T-helper 1 cell treated with Interleukin-12 subunit alpha and Interleukin-12 subunit beta and Interleukin-4 antibody, amounts not matched to agents 30 μg/mL and 1 μg/mL, for 36 hours (primary cell): ENCODE measurements around the gene LDLRAD3.

ENCODE experiments used
- H3K27ac Mint-ChIP-seq: one replicate; pipeline ENCODE4 v1.8.0; 2021; ENCODE audit warnings: mild to moderate bottlenecking, mixed read lengths
- H3K27me3 Mint-ChIP-seq: one replicate; pipeline ENCODE4 v1.8.0; 2021; ENCODE audit warnings: low read depth, mixed read lengths
- H3K36me3 Mint-ChIP-seq: one replicate; pipeline ENCODE4 v1.8.0; 2021; ENCODE audit warnings: low read depth, mixed read lengths
- H3K4me1 Mint-ChIP-seq: one replicate; pipeline ENCODE4 v1.8.0; 2021; ENCODE audit warnings: low read depth, mixed read lengths
- H3K4me3 Mint-ChIP-seq: one replicate; pipeline ENCODE4 v1.8.0; 2021; ENCODE audit warnings: mild to moderate bottlenecking, moderate library complexity, mixed read lengths
- H3K9me3 Mint-ChIP-seq: one replicate; pipeline ENCODE4 v1.8.0; 2021; ENCODE audit warnings: mixed read lengths

Gene LDLRAD3

DNA sequence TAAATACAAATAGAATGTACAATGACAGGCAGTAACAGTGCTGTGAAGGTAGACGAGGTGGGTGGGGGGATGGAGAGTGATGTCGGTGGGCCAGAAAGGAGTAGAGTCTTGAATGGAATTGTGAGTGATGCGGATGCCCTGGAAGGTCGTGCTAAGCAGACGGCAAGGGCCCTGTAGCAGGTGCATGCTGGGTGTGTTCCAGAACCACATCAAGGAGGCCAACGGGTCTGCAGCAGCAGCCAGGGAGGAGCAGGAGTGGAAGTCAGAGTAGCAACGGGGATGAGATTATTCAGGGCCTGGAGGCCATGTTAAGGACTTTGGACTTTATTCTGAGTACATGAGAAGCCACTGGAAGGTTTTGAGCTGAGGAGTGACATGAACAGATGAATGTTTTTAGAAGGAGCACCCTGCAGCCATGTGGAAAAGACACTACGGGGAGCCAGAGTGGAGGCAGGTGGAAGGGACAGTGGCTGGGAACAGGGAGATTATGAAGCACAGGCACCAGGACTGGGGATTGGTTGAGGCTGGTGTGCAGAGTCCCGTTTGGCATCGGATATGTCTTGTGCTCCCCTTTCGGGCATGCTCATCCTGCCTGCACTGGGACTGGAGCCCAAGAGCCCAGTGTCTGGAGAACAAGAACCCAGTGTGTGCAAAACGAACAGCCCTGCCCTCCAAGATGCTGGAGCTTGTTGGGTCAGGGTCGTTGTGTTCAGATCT lies 271.3 kb downstream of the LDLRAD3 start:
- H3K27me3 Mint-ChIP-seq = peaks cover 8% of the 10 kb centered on the region
- no peak overlapping the region for H3K4me3 Mint-ChIP-seq
- no peak overlapping the region for H3K27ac Mint-ChIP-seq
- H3K4me1 Mint-ChIP-seq = no peaks in the 10 kb centered on the region
- no peaks in the 10 kb centered on the region for H3K36me3 Mint-ChIP-seq
- peaks cover 10% of the 10 kb centered on the region for H3K9me3 Mint-ChIP-seq

GRCh38 chr11:36215693-36216060 lies 271.8 kb downstream of the LDLRAD3 start:
- Mint-ChIP-seq H3K4me3 (no peak overlapping the region), H3K27me3 (peaks cover 6% of the 10 kb centered on the region), H3K4me1 (no peaks in the 10 kb centered on the region), H3K9me3 (peaks cover 14% of the 10 kb centered on the region), H3K36me3 (no peaks in the 10 kb centered on the region), H3K27ac (no peak overlapping the region)

DNA sequence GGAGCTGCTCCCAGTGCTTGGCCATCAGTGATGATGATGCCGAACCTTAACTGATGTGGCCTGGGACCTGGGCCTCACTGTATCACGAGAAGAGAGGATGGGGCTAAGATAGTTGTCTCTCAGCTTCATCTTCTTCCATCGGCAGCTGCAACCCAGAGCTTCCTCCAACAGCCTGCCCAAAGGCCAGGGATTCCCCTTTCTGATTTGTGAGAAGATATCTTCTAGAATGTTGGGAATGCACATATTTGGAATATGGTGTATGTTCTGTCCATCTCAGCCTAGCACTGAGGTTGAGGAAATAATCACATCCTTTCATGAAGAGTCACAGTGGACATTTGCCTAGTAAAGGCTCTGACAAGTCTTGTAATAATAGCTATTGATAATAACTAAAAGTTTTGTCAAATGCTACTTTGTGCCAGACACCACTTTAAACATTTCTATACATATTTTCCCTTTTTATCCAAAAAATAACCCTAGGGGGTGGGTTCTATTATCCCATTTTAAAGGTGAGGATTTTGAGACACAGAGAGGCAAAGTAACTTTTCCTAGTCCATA lies 272.3 kb downstream of the LDLRAD3 start:
- no peaks in the 10 kb centered on the region for H3K4me1 Mint-ChIP-seq
- H3K4me3 Mint-ChIP-seq = no peak overlapping the region
- no peak overlapping the region for H3K27ac Mint-ChIP-seq
- H3K27me3 Mint-ChIP-seq = peaks cover 6% of the 10 kb centered on the region
- H3K9me3 Mint-ChIP-seq = peaks cover 14% of the 10 kb centered on the region
- no peaks in the 10 kb centered on the region for H3K36me3 Mint-ChIP-seq

- no peaks in the 10 kb centered on the region for H3K4me1 Mint-ChIP-seq
- no peaks in the 10 kb centered on the region for H3K36me3 Mint-ChIP-seq
- no peak overlapping the region for H3K4me3 Mint-ChIP-seq
- H3K9me3 Mint-ChIP-seq = peaks cover 14% of the 10 kb centered on the region
- H3K27ac Mint-ChIP-seq = no peak overlapping the region
- H3K27me3 Mint-ChIP-seq = peaks cover 6% of the 10 kb centered on the region
Observed at GRCh38 chr11:36218283-36218921, 274.5 kb downstream of the LDLRAD3 start.

DNA sequence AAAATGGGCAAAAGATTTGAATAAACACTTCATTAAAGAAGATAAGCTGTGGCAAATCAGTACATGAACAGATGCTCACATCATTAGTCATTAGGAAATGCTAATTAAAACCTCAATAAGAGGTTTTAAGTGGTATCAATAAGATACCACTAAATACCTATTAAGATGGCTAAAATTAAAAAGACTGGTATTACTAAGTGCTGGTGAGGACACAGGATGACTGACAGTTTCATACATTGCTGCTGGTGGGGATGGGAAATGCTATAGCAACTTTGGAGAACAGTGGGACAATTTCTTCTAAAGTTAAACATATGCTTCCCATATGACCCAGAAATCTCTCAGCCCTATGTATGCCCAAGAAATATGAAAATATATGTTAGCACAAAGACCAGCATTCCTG lies 276.1 kb downstream of the LDLRAD3 start:
- Mint-ChIP-seq H3K9me3 (peaks cover 14% of the 10 kb centered on the region), H3K4me1 (no peaks in the 10 kb centered on the region), H3K4me3 (no peak overlapping the region), H3K27ac (no peak overlapping the region), H3K36me3 (no peaks in the 10 kb centered on the region), H3K27me3 (peaks cover 1% of the 10 kb centered on the region)

DNA sequence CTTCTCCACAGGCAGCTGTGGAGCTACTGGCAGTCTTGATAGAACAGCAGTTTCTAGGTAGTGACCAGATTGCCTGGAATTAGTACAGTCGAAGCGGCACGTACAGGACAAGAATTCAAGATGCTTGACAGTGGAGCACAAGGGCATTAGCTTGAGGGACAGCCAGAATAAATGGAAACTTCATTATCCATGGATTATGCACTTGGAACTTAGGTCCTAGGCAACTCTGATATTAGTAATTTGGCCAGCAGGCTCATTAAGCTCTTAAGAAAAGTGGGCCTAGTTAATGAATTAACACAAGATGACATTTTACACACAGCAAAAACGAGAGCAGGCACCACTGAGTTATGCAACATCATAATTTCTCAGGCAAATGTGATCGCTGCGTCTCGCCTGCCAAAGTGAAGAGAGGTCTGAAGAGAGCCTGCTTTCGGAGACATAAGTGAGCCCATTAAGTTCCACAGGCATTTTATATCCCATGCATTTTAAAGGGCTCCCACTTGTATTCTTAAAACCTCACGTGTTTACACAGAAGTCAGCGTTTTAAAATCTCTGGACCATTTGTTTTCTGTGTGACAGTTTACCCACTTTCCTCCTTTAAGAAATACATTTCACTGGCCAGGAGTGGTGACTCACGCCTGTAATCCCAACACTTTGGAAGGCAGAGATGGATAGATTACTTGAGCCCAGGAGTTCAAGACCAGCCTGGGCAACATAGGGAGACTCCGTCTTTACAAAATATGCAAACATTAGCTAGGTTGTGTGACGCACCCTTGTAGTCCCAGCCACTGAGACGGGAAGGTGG lies 279.2 kb downstream of the LDLRAD3 start:
- Mint-ChIP-seq H3K27ac (no peak overlapping the region), H3K4me3 (no peak overlapping the region), H3K4me1 (no peaks in the 10 kb centered on the region), H3K9me3 (peaks cover 14% of the 10 kb centered on the region), H3K36me3 (no peaks in the 10 kb centered on the region), H3K27me3 (no peaks in the 10 kb centered on the region)

- H3K9me3 Mint-ChIP-seq = peaks cover 12% of the 10 kb centered on the region
- no peaks in the 10 kb centered on the region for H3K36me3 Mint-ChIP-seq
- no peak overlapping the region for H3K27ac Mint-ChIP-seq
- no peaks in the 10 kb centered on the region for H3K27me3 Mint-ChIP-seq
- H3K4me3 Mint-ChIP-seq = no peak overlapping the region
- H3K4me1 Mint-ChIP-seq = no peaks in the 10 kb centered on the region
Observed at GRCh38 chr11:36224209-36224882, 280.5 kb downstream of the LDLRAD3 start.

GRCh38 chr11:36227044-36227443 lies 283.2 kb downstream of the LDLRAD3 start:
- H3K36me3 Mint-ChIP-seq = no peaks in the 10 kb centered on the region
- H3K4me1 Mint-ChIP-seq = no peaks in the 10 kb centered on the region
- no peaks in the 10 kb centered on the region for H3K9me3 Mint-ChIP-seq
- no peak overlapping the region for H3K27ac Mint-ChIP-seq
- H3K27me3 Mint-ChIP-seq = no peaks in the 10 kb centered on the region
- no peak overlapping the region for H3K4me3 Mint-ChIP-seq

DNA sequence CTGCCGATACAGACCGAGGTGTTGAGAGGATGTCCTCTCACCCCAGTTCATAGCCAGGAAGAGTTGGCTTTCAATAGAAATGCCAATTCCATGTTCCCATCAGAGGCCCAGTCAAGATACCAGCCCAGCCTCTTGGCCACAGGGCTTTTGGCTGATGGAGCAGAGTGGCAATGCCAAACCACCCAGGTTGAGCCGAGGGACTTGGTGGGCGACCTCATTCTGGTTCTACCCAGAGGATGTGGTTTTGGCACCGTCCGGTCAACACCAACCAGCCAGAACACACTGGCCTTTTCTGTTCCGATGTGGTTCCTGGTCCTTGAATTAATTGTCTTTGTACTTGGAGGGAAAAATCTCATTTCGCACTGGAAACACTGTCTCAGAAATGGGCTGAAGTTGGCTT lies 284.8 kb downstream of the LDLRAD3 start:
- Mint-ChIP-seq H3K27me3 (no peaks in the 10 kb centered on the region), H3K4me1 (no peaks in the 10 kb centered on the region), H3K27ac (no peak overlapping the region), H3K36me3 (no peaks in the 10 kb centered on the region), H3K4me3 (no peak overlapping the region), H3K9me3 (no peaks in the 10 kb centered on the region)

GRCh38 chr11:36229091-36229705 lies 285.3 kb downstream of the LDLRAD3 start:
- Mint-ChIP-seq H3K4me1 (no peaks in the 10 kb centered on the region), H3K36me3 (no peaks in the 10 kb centered on the region), H3K27me3 (no peaks in the 10 kb centered on the region), H3K27ac (no peak overlapping the region), H3K9me3 (no peaks in the 10 kb centered on the region), H3K4me3 (no peak overlapping the region)

DNA sequence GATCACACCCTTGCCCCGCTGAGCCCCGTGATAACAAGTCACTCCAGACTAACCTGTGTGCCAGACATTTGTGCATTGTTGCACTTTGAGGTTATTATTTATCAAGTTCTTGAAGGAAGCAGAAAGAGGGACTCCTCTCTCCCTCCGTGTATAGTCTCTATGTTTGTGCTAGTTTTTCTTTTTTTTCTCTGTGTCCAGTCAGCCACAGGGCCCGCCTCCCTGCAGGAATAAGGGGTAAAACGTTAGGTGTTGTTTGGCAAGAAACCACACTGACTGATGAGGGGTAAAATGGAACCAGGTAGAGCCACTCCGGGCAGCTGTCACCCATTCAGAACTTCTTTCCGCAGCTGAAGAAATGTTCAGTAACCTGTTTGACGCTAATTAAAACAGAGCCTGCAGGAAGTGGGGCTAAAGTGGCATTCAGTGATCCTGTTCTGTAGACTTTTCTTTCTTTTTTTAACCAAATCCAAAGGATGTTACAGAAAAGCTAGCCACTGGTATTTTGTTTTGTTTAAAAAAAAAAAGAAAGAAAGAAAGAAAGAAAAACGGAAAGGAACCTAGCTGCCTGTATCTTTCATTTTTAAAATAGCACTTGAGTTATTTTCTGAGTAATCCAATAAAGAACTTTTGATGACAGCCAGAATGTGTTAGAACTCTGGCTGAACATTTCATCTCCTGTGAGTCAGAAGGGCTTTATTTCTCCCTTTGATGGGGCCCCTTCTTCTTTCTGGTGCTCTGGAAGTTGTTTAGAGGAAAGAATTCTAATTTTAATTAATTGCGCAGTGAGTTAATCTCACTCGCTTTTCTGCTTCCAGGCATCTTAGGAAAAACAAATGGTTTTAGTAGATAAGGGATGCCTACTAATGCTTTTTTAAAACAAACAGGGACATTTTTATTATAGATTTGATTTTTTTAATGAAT lies 287.2 kb downstream of the LDLRAD3 start:
- Mint-ChIP-seq H3K9me3 (no peaks in the 10 kb centered on the region), H3K36me3 (no peaks in the 10 kb centered on the region), H3K27ac (no peak overlapping the region)

DNA sequence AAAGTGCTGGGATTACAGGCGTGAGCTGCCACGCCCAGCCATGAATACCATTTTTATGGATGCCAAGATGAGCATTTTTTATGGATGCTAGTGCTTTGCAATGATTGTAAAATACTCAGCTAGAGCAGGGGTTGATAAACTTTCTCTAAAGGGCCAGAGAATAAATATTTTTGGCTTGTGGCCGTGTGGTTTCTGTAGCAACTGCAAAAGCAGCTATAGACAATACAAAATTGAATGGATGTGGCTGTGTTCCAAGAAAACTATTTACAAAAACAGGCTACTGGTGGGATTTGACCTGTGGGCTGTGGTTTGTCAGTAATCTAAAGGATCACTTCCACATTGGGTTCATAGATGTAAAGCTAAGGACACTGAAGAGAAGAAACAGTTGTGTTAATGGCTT lies 289.3 kb downstream of the LDLRAD3 start:
- no peaks in the 10 kb centered on the region for H3K36me3 Mint-ChIP-seq
- H3K27me3 Mint-ChIP-seq = peaks cover 10% of the 10 kb centered on the region
- H3K27ac Mint-ChIP-seq = no peak overlapping the region
- no peak overlapping the region for H3K4me3 Mint-ChIP-seq
- no peaks in the 10 kb centered on the region for H3K9me3 Mint-ChIP-seq
- no peaks in the 10 kb centered on the region for H3K4me1 Mint-ChIP-seq

More for the DNA sequence above, 287.2 kb downstream of the LDLRAD3 start:
- Mint-ChIP-seq H3K4me3 (no peak overlapping the region), H3K4me1 (no peaks in the 10 kb centered on the region), H3K27me3 (no peaks in the 10 kb centered on the region)

DNA sequence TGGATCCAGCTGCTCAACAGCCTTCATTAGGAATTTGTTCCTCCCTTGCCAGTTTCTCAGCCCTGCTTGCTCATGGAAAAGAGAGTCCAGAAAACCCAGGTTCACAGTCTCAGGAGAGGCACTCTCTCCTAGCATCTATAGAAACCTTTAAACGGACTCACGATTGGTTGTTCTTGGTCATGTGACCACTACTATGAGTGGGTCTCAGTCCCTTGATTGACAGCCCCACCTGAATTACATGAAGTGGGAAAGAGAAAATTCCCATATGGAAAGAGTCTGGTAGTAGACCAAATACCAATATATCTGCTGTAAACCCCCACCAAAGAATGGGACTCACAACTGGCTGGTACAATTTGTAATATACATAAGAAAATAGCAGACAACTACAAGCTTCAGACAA lies 291.0 kb downstream of the LDLRAD3 start:
- Mint-ChIP-seq H3K27me3 (peaks cover 10% of the 10 kb centered on the region), H3K9me3 (no peaks in the 10 kb centered on the region), H3K36me3 (no peaks in the 10 kb centered on the region), H3K4me1 (no peaks in the 10 kb centered on the region), H3K4me3 (no peak overlapping the region), H3K27ac (no peak overlapping the region)
